Stimulated activated CD4-positive, alpha-beta T cell treated with anti-CD3 and anti-CD28 coated beads, TNF-alpha, amount 100 ng/mL, for 1 hour (primary cell): ENCODE measurements around the gene UNC80.

Source experiments
- DNase-seq, 3 donors: peaks; one replicate each; pipeline ENCODE4 v3.0.0-alpha.2; 2020; ENCODE audit warnings: low read depth in 3 of 3, low spot score in 1 of 3

The UNC80 gene

GRCh38 chr2:209805351-209805750 lies 33.7 kb downstream of the UNC80 start:
- DNase-seq, result no peak

DNA sequence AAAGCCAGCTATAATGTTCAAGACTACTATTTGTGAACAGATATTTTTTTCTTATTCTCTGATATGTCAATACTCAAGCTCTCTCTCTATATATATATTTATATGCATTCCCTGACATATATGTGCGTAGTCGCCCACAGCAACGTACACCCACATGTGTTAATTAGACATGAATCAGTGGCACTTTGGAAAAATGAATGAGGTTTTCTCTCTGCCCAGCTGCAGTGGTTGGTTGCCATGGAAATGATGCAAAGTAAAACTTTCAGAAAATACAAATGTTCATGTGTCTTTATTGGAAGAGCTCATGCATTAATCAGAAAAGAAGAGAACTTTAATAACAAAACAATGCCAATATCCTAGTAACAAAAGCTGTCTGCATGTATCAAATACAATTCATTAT lies 34.7 kb downstream of the UNC80 start:
- no peak for DNase-seq

DNA sequence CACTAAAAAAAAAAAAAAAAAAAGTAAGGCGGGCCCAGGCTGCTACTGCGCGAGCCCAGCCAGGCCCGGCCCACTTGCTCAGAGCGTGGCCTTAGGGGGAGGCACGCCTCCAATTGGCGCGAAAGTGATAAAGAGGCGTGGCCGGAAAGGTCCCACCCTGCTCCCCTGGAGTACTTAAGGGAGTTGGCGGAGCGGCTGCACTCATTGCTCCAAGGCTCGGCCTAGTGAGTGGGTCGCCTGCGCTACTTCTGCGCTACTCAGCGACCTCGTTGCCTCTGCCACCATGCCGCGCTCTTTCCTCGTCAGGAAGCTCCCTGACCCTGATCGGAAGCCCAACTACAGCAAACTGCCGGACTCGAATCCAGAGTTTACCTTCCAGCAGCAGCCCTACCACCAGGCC lies 36.9 kb downstream of the UNC80 start:
- no peak for DNase-seq

- DNase-seq, result no peak
Observed at GRCh38 chr2:209809256-209809655, 37.6 kb downstream of the UNC80 start.

GRCh38 chr2:209817844-209818271 lies 46.2 kb downstream of the UNC80 start:
- DNase-seq, result no peak

GRCh38 chr2:209818939-209819338 lies 47.3 kb downstream of the UNC80 start:
- no peak for DNase-seq

- DNase-seq, result no peak
Observed at GRCh38 chr2:209821806-209822205, 50.2 kb downstream of the UNC80 start.

DNA sequence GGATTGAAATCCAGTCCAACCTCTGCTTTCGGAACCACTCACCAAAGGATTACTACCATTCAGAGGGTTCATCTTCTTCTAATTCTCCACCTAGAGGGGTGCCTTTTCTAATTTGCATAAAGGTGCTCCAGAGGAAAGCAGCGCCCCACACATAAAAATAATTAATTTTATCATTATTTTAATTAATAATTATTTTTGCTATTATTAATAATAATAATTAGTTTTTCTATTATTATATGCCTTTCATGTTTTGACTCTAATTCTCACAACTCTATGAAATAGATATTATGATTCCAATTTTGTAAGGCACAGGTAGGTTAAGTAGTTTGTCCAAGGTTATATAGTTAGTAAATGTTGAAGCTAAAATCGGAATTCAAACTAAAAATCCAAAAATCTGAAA lies 51.9 kb downstream of the UNC80 start:
- DNase-seq, result no peak

DNA sequence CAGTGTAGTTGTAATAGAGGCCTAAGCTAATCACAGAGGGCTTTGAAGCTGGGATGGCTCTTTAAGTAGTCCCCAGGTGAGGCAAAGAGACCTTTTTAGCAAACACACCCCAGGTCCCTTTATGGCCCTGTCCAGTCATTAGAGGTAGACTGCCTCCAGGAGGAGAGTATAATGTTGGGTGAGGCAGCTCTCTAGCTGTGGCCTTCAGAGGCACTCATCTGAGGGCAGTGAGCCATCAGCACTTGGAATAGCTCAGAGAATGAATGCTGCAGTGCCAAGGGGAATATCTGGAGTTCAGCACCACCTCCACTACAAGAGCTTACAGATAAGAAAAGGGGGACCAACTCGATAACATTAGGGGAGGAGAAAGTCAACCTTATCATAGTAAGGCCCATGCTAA lies 52.8 kb downstream of the UNC80 start:
- DNase-seq, result no peak

GRCh38 chr2:209830722-209831465 lies 59.3 kb downstream of the UNC80 start:
- no peak for DNase-seq

DNA sequence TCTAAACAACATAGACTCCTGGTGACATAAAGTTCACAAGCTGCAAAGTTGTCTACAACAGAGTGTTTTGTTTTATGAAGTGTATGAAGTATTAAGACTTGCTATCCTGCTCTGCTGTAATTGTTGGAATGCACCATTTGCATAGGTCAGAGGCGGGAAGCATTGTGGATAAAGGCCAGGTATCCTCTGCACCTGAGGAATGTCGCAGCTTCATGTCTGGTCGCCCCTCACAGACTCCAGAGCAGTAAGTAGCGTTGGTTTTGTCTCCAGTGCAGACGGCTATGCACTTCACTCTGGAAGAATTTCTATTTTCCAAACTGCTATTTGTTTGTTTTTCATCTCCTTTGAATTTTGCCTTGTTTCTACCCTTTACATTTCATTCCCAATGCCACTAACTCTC lies 63.1 kb downstream of the UNC80 start:
- DNase-seq, result no peak

GRCh38 chr2:209840434-209840833 lies 68.8 kb downstream of the UNC80 start:
- DNase-seq, result no peak

GRCh38 chr2:209845666-209846065 lies 74.0 kb downstream of the UNC80 start:
- no peak for DNase-seq

DNA sequence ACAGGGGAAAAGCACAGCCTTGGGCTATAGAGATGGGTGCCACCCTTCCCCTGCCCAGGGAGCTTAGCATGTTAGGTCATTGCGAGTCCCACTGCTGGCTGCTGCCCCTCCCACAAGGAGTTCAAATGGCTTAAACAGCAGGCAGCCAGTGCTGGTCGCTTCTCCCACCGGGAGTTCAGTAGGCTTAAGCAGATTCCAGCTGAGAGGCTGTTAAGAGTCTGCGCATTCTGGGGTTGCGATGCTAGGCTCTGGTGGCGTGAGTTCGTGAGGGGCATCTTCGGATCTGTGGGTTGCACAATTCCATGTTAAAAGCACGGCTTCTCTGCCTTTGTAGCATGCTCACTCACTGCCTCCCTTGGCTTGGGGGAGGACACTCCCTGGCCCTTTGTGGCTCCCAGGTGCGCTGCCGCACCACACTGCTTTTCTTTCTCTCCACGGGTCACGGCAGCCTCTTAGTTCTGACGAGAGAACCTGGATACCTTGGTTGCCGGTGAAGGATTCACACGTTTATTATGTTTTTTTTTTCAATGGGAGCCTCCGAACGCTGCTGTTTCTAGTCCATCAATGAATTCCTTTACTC lies 93.2 kb downstream of the UNC80 start:
- no peak for DNase-seq

DNA sequence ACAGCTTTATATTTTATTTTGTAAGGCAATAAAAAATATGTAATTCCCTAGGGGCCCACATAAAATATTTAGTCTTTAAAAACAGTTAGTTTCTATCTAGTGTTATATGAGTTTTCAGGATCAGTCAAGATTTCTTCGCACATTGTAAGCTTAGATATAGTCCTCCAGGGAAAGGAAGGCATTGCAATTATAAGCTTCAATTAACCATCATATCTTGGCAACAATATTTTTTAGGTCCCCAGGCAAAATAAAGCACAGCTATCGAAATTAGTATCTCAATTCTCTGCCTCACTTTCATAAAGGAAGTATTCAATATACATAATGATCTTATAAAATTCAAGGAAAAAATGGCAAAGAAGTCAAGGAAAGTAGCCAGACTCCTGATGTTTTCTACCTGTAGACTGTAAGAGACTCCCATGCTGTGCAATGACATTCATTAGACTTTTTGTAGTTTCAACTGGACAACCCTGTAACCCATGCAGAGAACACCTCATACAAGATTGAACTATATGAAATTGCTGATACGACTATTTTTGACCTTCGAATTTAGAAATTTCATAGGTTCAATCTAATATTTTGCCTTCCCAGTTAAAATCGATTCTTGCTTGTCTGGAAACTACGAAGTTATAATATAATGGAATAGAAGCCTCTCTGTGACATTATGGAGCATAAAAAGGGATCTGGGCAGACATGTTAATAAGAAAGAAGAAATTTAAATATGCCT lies 96.8 kb downstream of the UNC80 start:
- no peak for DNase-seq

- DNase-seq, result no peak
Observed at GRCh38 chr2:209870067-209870466, 98.4 kb downstream of the UNC80 start.

DNA sequence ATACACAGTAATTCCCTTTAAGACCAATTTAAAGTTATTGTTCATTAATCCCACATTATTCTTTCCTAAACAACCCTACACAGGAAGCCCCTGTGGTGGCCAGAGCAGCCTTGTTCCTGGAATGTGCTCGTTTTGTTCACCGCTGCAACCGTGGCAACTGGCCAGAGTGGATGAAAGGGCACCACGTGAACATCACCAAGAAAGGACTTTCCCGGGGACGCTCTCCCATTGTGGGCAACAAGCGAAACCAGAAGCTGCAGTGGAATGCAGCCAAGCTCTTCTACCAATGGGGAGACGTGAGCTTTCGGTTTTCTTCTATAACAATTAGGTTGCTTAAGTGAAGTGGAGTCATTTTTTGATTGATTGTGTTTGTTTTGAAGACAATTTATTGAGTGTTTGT lies 101.0 kb downstream of the UNC80 start:
- DNase-seq, result no peak

- DNase-seq, result no peak
Observed at GRCh38 chr2:209875270-209875669, 103.6 kb downstream of the UNC80 start.

DNA sequence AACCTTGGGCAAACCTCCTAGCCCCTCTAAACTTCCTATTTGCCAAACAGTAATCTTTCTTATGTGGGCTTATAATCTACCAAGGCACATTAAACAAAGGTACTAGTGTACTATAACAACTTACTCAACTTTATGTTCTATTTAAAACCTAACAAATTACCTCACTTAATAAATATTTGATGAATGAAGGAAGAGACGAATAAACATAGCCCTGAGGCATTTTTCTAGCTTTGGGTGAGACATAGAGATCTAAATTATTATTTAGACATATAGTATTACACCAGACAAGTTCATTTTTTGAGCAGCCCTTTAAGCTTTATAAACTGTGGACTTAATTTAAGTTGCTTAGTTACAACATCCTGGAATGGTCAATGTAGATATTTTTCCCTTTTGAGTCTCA lies 104.6 kb downstream of the UNC80 start:
- DNase-seq, result no peak

- DNase-seq, result no peak
Observed at GRCh38 chr2:209878701-209879100, 107.1 kb downstream of the UNC80 start.

- DNase-seq, result no peak
Observed at GRCh38 chr2:209900638-209901037, 129.0 kb downstream of the UNC80 start.

DNA sequence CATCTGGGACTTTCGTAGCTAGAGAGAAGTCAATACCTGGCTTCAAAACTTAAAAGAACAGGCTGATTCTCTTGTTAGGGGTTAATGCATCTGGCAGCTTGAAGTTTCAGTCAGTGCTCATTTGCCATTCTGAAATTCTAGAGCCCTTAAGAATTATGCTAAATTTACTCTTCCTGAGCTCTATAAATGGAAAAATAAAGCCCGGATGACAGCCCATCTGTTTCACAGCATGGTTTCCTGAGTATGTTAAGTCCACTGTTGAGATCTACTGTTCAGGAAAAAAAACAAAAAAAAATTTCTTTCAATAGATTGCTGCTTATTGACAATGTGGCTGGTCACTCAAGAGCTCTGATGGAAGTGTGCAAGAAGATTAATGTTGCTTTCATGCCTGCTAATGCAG lies 129.5 kb downstream of the UNC80 start:
- no peak for DNase-seq
